NCI-H1436 (cell line): ENCODE data around the gene STAT5B.
"Not testable (repeated sequence)": the region's sequence is repeated elsewhere in the genome, so short reads cannot be mapped to it uniquely, and the experiment has no call there.

ENCODE experiments used
- DNase-seq: peaks from one replicate; lab custom pipeline; 2025; lab: John Stamatoyannopoulos, UW

Gene STAT5B

GRCh38 chr17:42305543-42306384 lies 29.6 kb upstream of the STAT5B start:
- no peak for DNase-seq

- DNase-seq, result not testable (repeated sequence)
These were observed 28.8 kb upstream of the STAT5B start for GRCh38 chr17:42305031-42305330.

GRCh38 chr17:42304187-42305030 lies 28.2 kb upstream of the STAT5B start:
- DNase-seq, result no peak

- no peak for DNase-seq
These were observed 27.5 kb upstream of the STAT5B start for GRCh38 chr17:42303694-42304093.

GRCh38 chr17:42301022-42301421 lies 24.8 kb upstream of the STAT5B start:
- DNase-seq, result no peak

- DNase-seq, result not testable (repeated sequence)
These were observed 23.7 kb upstream of the STAT5B start for GRCh38 chr17:42299913-42300312.

- not testable (repeated sequence) for DNase-seq
These were observed 23.2 kb upstream of the STAT5B start for GRCh38 chr17:42299361-42299760.

- not testable (repeated sequence) for DNase-seq
These were observed 21.6 kb upstream of the STAT5B start for GRCh38 chr17:42297775-42298174.

- no peak for DNase-seq
These were observed 19.8 kb upstream of the STAT5B start for GRCh38 chr17:42296012-42296411.

- DNase-seq, result no peak
These were observed 18.5 kb upstream of the STAT5B start for GRCh38 chr17:42294469-42295398.

GRCh38 chr17:42291129-42291528 lies 14.9 kb upstream of the STAT5B start:
- DNase-seq, result no peak

- no peak for DNase-seq
These were observed 14.4 kb upstream of the STAT5B start for GRCh38 chr17:42290577-42290976.

- DNase-seq, result no peak
These were observed 13.5 kb upstream of the STAT5B start for GRCh38 chr17:42289611-42290181.

GRCh38 chr17:42288803-42289610 lies 12.8 kb upstream of the STAT5B start:
- no peak for DNase-seq

GRCh38 chr17:42287977-42288802 lies 12.0 kb upstream of the STAT5B start, which contains the start of gene STAT5A:
TSS of gene STAT5A (plus strand) at chr17:42288498. CDS start at chr17:42289412, 914 bp downstream.
- peak; percentile 68 for DNase-seq

GRCh38 chr17:42287305-42287976 lies 11.2 kb upstream of the STAT5B start:
- no peak for DNase-seq

- no peak for DNase-seq
These were observed 10.4 kb upstream of the STAT5B start for GRCh38 chr17:42286411-42287221.

GRCh38 chr17:42285346-42286050 lies 9.3 kb upstream of the STAT5B start:
- DNase-seq, result no peak
